Lower leg skin (tissue), 4 donors: ENCODE results near the gene PKD1L1. TPM values are rescaled to one million over a fixed set of nuclear protein-coding genes. Genes with fewer than 3 reads are reported as not detected.

Experiments
- DNase-seq, 2 donors: peaks; one replicate each; pipeline ENCODE4 v3.0.0-alpha.2; 2019; ENCODE audit warnings: low spot score in 2 of 2
- H3K4me3 ChIP-seq: fragments of 200-600 bp; sonication (generic); 2 replicates; pipeline ENCODE4 v1.5.1; 2017; ENCODE audit warnings: mild to moderate bottlenecking, low read depth; ENCODE audit not compliant: poor library complexity, severe bottlenecking
- CTCF ChIP-seq, 3 donors: fragments of 450-650 bp; IDR thresholded peaks; one replicate each; pipeline ENCODE4 v1.5.1; 2016; ENCODE audit warnings: antibody characterized with exemption in 3 of 3, mild to moderate bottlenecking in 3 of 3, moderate library complexity in 2 of 3
- POLR2A ChIP-seq, 2 donors: fragments of 450-650 bp; IDR thresholded peaks; one replicate each; pipeline ENCODE4 v1.6.1; 2016 to 2017; ENCODE audit warnings: antibody characterized with exemption in 2 of 2, mild to moderate bottlenecking in 1 of 2, moderate library complexity in 1 of 2
- WGBS, 2 donors: methylation state at CpG; one replicate each; pipeline ENCODE4 v1.1.5; 2018; 5-methylcytosine and 5-hydroxymethylcytosine counted together
- intact Hi-C: fragments of 100-400 bp; cut with DNase I; formaldehyde crosslinking; loops from one replicate; pipeline ENCODE4 v1.15.0; 2023; ENCODE audit warnings: low total_unique reads
- total RNA-seq, 4 donors: library from RNA; depleted of rRNA; stranded (reverse); fragments of >200 nt; gene quantifications; one replicate each; pipeline ENCODE4 v1.1.0, GENCODE V29; 2016

Gene PKD1L1
- total RNA-seq, 4 donors from 2014 or later, result 0.04 to 0.12 (median 0.07) TPM

GRCh38 chr7:47806701-47807103 lies 141.6 kb downstream of the PKD1L1 start:
- 56 to 60% methylated on average over 7 of the region's 7 CpGs for WGBS, 2 donors
- H3K4me3 ChIP-seq, result no peak overlapping the region
- DNase-seq, result peak; percentile 56 to 75
- TF ChIP-seq POLR2A (IDR thresholded peaks at IDR 0.05), result no peak
- TF ChIP-seq CTCF (IDR thresholded peaks at IDR 0.05), result no peak
- intact Hi-C loops, result no loop called here

- no peak overlapping the region for H3K4me3 ChIP-seq
- intact Hi-C loops, result no loop called here
- 77 to 86% methylated on average over 6 of the region's 6 CpGs for WGBS, 2 donors
- no peak for DNase-seq
- TF ChIP-seq CTCF (IDR thresholded peaks at IDR 0.05), result no peak
Observed at GRCh38 chr7:47804767-47805545, 143.3 kb downstream of the PKD1L1 start.

- TF ChIP-seq POLR2A (IDR thresholded peaks at IDR 0.05) (no peak), CTCF (IDR thresholded peaks at IDR 0.05) (no peak)
- intact Hi-C loops, result no loop called here
- WGBS, 2 donors, result 87 to 93% methylated on average over 4 of the region's 4 CpGs
- no peak for DNase-seq
- no peak overlapping the region for H3K4me3 ChIP-seq
Observed at GRCh38 chr7:47803846-47804245, 144.4 kb downstream of the PKD1L1 start.

- intact Hi-C loops, result no loop called here
- DNase-seq, result peak in 1 of 2 donors; percentile 53
- no peak for TF ChIP-seq CTCF (IDR thresholded peaks at IDR 0.05)
- TF ChIP-seq POLR2A (IDR thresholded peaks at IDR 0.05), result no peak
- no peak overlapping the region for H3K4me3 ChIP-seq
- WGBS, 2 donors, result 82 to 90% methylated on average over 6 of the region's 6 CpGs
Observed at GRCh38 chr7:47803025-47803424, 145.2 kb downstream of the PKD1L1 start.

- WGBS, 2 donors, result 83 to 88% methylated on average over 6 of the region's 6 CpGs
- H3K4me3 ChIP-seq, result no peak overlapping the region
- DNase-seq, result no peak
- intact Hi-C loops, result no loop called here
- no peak for TF ChIP-seq POLR2A (IDR thresholded peaks at IDR 0.05)
- no peak for TF ChIP-seq CTCF (IDR thresholded peaks at IDR 0.05)
Observed at GRCh38 chr7:47801423-47801822, 146.8 kb downstream of the PKD1L1 start.

GRCh38 chr7:47799524-47799923 lies 148.7 kb downstream of the PKD1L1 start:
- TF ChIP-seq CTCF (IDR thresholded peaks at IDR 0.05), result no peak
- TF ChIP-seq POLR2A (IDR thresholded peaks at IDR 0.05), result no peak
- no peak overlapping the region for H3K4me3 ChIP-seq
- DNase-seq, result no peak
- intact Hi-C loops, result no loop called here
- 86 to 94% methylated on average over 6 of the region's 6 CpGs for WGBS, 2 donors
